HEK293 (cell line): Measurements from ENCODE around the gene C4orf36.

Source experiments
- CTCF ChIA-PET: fragments of 350-600 bp; formaldehyde crosslinking; extraction: SDS; loops from one replicate; lab custom pipeline; 2021; ENCODE audit warnings: antibody characterized with exemption; lab: Yijun Ruan, JAX
- POLR2A ChIA-PET: fragments of 300-600 bp; formaldehyde crosslinking; extraction: SDS; loops from one replicate; lab custom pipeline; 2020; ENCODE audit warnings: antibody characterized with exemption, inconsistent platforms; lab: Yijun Ruan, JAX
- H3K27ac ChIP-seq: fragments of 200-500 bp; sonication (Bioruptor generic); 2 replicates; pipeline ENCODE4 v1.5.1; 2014; ENCODE audit warnings: low read depth, low read length, control low read depth, inconsistent platforms; ENCODE audit errors: extremely low read depth
- H3K36me3 ChIP-seq, 2 experiments: fragments of 200-500 bp in 1 of 2; sonication (Bioruptor generic) in 1 of 2; 1 replicate in 1 of 2; 2 replicates in 1 of 2; pipeline ENCODE4 v1.5.1; 2014 to 2017; ENCODE audit warnings: inconsistent platforms in 2 of 2, low read length in 2 of 2; ENCODE audit not compliant: control insufficient read depth in 2 of 2, insufficient read depth in 1 of 2
- H3K4me1 ChIP-seq: fragments of 200-500 bp; sonication (Bioruptor generic); 2 replicates; pipeline ENCODE4 v1.5.1; 2014; ENCODE audit warnings: mild to moderate bottlenecking, low read length, inconsistent platforms; ENCODE audit not compliant: control insufficient read depth, insufficient read depth
- H3K4me3 ChIP-seq: 2 replicates; pipeline ENCODE4 v1.5.1; 2011; ENCODE audit warnings: low read depth, mild to moderate bottlenecking, control low read depth, low read length, moderate library complexity
- H3K9me3 ChIP-seq: fragments of 200-500 bp; sonication (Bioruptor generic); 2 replicates; pipeline ENCODE4 v1.5.1; 2014; ENCODE audit warnings: low read depth, low read length, inconsistent platforms; ENCODE audit not compliant: control insufficient read depth, insufficient read depth
- BCL11A ChIP-seq: fragments of 450-650 bp; formaldehyde crosslinking; IDR thresholded peaks from 2 replicates; pipeline ENCODE4 v1.5.1; 2016; ENCODE audit warnings: low read depth, missing biosample characterization, missing genetic modification characterization
- GFI1B ChIP-seq: fragments of 450-650 bp; formaldehyde crosslinking; IDR thresholded peaks from 2 replicates; pipeline ENCODE4 v1.5.1; 2016; ENCODE audit warnings: missing biosample characterization, missing genetic modification characterization
- GLIS1 ChIP-seq: fragments of 450-650 bp; formaldehyde crosslinking; IDR thresholded peaks from 2 replicates; pipeline ENCODE4 v1.5.1; 2016; ENCODE audit warnings: missing biosample characterization, missing genetic modification characterization
- GLIS2 ChIP-seq: fragments of 450-650 bp; formaldehyde crosslinking; IDR thresholded peaks from 2 replicates; pipeline ENCODE4 v1.5.1; 2016; ENCODE audit warnings: missing biosample characterization, missing genetic modification characterization
- HOXA7 ChIP-seq: sonication (generic); formaldehyde crosslinking; IDR thresholded peaks from 2 replicates; pipeline ENCODE4 v1.8.1; 2022; ENCODE audit warnings: missing genetic modification reagents, borderline replicate concordance
- KLF10 ChIP-seq: fragments of 450-650 bp; IDR thresholded peaks from 2 replicates; pipeline ENCODE4 v1.5.1; 2018; ENCODE audit warnings: missing biosample characterization, mild to moderate bottlenecking, missing genetic modification characterization
- KLF8 ChIP-seq: fragments of 450-650 bp; formaldehyde crosslinking; IDR thresholded peaks from 2 replicates; pipeline ENCODE4 v1.5.1; 2016; ENCODE audit warnings: missing biosample characterization, missing genetic modification characterization
- MEIS1 ChIP-seq: sonication (generic); formaldehyde crosslinking; IDR thresholded peaks from 2 replicates; pipeline ENCODE4 v1.8.1; 2022; ENCODE audit warnings: missing genetic modification reagents, mild to moderate bottlenecking, borderline replicate concordance
- SCRT2 ChIP-seq: fragments of 450-650 bp; formaldehyde crosslinking; IDR thresholded peaks from 2 replicates; pipeline ENCODE4 v1.5.1; 2016; ENCODE audit warnings: missing biosample characterization, missing genetic modification characterization
- SETDB1 ChIP-seq: IDR thresholded peaks from one replicate; pipeline ENCODE4 v1.6.1; 2017; ENCODE audit warnings: mild to moderate bottlenecking, low read length, moderate library complexity, mixed read lengths; ENCODE audit not compliant: insufficient read length
- YY2 ChIP-seq: fragments of 450-650 bp; formaldehyde crosslinking; IDR thresholded peaks from 2 replicates; pipeline ENCODE4 v1.5.1; 2016; ENCODE audit warnings: missing biosample characterization, missing genetic modification characterization
- ZBTB10 ChIP-seq: fragments of 450-650 bp; formaldehyde crosslinking; IDR thresholded peaks from 2 replicates; pipeline ENCODE4 v1.5.1; 2016; ENCODE audit warnings: missing biosample characterization, missing genetic modification characterization
- ZBTB20 ChIP-seq: fragments of 450-650 bp; formaldehyde crosslinking; IDR thresholded peaks from 2 replicates; pipeline ENCODE4 v1.5.1; 2016; ENCODE audit warnings: missing biosample characterization, missing genetic modification characterization
- ZBTB8A ChIP-seq: fragments of 450-650 bp; formaldehyde crosslinking; IDR thresholded peaks from 2 replicates; pipeline ENCODE4 v1.5.1; 2016; ENCODE audit warnings: missing biosample characterization, missing genetic modification characterization
- ZEB2 ChIP-seq: fragments of 450-650 bp; formaldehyde crosslinking; IDR thresholded peaks from 2 replicates; pipeline ENCODE4 v1.5.1; 2016; ENCODE audit warnings: missing biosample characterization, missing genetic modification characterization
- ZNF114 ChIP-seq: fragments of 450-650 bp; formaldehyde crosslinking; IDR thresholded peaks from 2 replicates; pipeline ENCODE4 v1.5.0; 2017; ENCODE audit warnings: missing biosample characterization, missing genetic modification characterization
- ZNF138 ChIP-seq: fragments of 450-650 bp; formaldehyde crosslinking; IDR thresholded peaks from 2 replicates; pipeline ENCODE4 v1.5.1; 2016; ENCODE audit warnings: missing biosample characterization, missing genetic modification characterization, borderline replicate concordance
- ZNF155 ChIP-seq: fragments of 450-650 bp; formaldehyde crosslinking; IDR thresholded peaks from 2 replicates; pipeline ENCODE4 v1.5.1; 2016; ENCODE audit warnings: missing biosample characterization, missing genetic modification characterization
- ZNF16 ChIP-seq: fragments of 450-650 bp; formaldehyde crosslinking; IDR thresholded peaks from 2 replicates; pipeline ENCODE4 v1.5.1; 2016; ENCODE audit warnings: low read depth, missing biosample characterization, missing genetic modification characterization
- ZNF19 ChIP-seq: fragments of 450-650 bp; formaldehyde crosslinking; IDR thresholded peaks from 2 replicates; pipeline ENCODE4; 2016; ENCODE audit warnings: missing biosample characterization, missing genetic modification characterization, low read depth
- ZNF211 ChIP-seq: fragments of 450-650 bp; formaldehyde crosslinking; IDR thresholded peaks from 2 replicates; pipeline ENCODE4 v1.5.1; 2016; ENCODE audit warnings: low read depth, missing biosample characterization, missing genetic modification characterization
- ZNF24 ChIP-seq: fragments of 450-650 bp; formaldehyde crosslinking; IDR thresholded peaks from 2 replicates; pipeline ENCODE4 v1.5.1; 2016; ENCODE audit warnings: missing biosample characterization, missing genetic modification characterization
- ZNF473 ChIP-seq: fragments of 450-650 bp; formaldehyde crosslinking; IDR thresholded peaks from 2 replicates; pipeline ENCODE4 v1.5.1; 2017; ENCODE audit warnings: missing biosample characterization, missing genetic modification characterization
- ZNF501 ChIP-seq: fragments of 450-650 bp; formaldehyde crosslinking; IDR thresholded peaks from 2 replicates; pipeline ENCODE4 v1.5.1; 2016; ENCODE audit warnings: missing biosample characterization, missing genetic modification characterization
- ZNF555 ChIP-seq: fragments of 450-650 bp; formaldehyde crosslinking; conservative IDR thresholded peaks from 2 replicates; pipeline ENCODE4 v1.5.1; 2017; ENCODE audit warnings: missing biosample characterization, mild to moderate bottlenecking, missing genetic modification characterization, inconsistent platforms
- ZNF571 ChIP-seq: fragments of 450-650 bp; formaldehyde crosslinking; IDR thresholded peaks from 2 replicates; pipeline ENCODE4 v1.5.0; 2017; ENCODE audit warnings: missing biosample characterization, missing genetic modification characterization
- ZNF585B ChIP-seq: fragments of 450-650 bp; formaldehyde crosslinking; IDR thresholded peaks from 2 replicates; pipeline ENCODE4 v1.5.1; 2016; ENCODE audit warnings: missing biosample characterization, missing genetic modification characterization
- ZNF600 ChIP-seq: fragments of 450-650 bp; formaldehyde crosslinking; IDR thresholded peaks from 2 replicates; pipeline ENCODE4 v1.5.1; 2016; ENCODE audit warnings: missing biosample characterization, missing genetic modification characterization
- ZNF624 ChIP-seq: fragments of 450-650 bp; formaldehyde crosslinking; IDR thresholded peaks from 2 replicates; pipeline ENCODE4 v1.5.1; 2017; ENCODE audit warnings: missing biosample characterization, missing genetic modification characterization
- ZNF660 ChIP-seq: fragments of 450-650 bp; IDR thresholded peaks from 2 replicates; pipeline ENCODE4 v1.5.1; 2018; ENCODE audit warnings: missing biosample characterization, mild to moderate bottlenecking, missing genetic modification characterization
- ZNF707 ChIP-seq: fragments of 450-650 bp; formaldehyde crosslinking; IDR thresholded peaks from 2 replicates; pipeline ENCODE4 v1.5.1; 2016; ENCODE audit warnings: missing biosample characterization, missing genetic modification characterization
- ZXDB ChIP-seq: fragments of 450-650 bp; formaldehyde crosslinking; IDR thresholded peaks from 2 replicates; pipeline ENCODE4 v1.5.1; 2016; ENCODE audit warnings: missing biosample characterization, missing genetic modification characterization
- TF ChIP-seq, protein P1 (sequence below): fragments of 450-650 bp; formaldehyde crosslinking; IDR thresholded peaks from 2 replicates; pipeline ENCODE4 v1.5.1; 2016; ENCODE audit warnings: missing biosample characterization, missing genetic modification characterization
- TF ChIP-seq, protein P2 (sequence below): fragments of 450-650 bp; formaldehyde crosslinking; IDR thresholded peaks from 2 replicates; pipeline ENCODE4 v1.5.1; 2016; ENCODE audit warnings: missing biosample characterization, missing genetic modification characterization

Gene C4orf36

GRCh38 chr4:86891762-86892635, at the start of gene C4orf36:
TSS of gene C4orf36 (minus strand) at chr4:86892422. CDS start at chr4:86891520, 902 bp downstream.
- no peaks in the 10 kb centered on the region for H3K4me1 ChIP-seq
- peak within 1 kb of the TSS; percentile 58 for H3K4me3 ChIP-seq
- POLR2A ChIA-PET, result interaction anchor here (0.6 kb wide), 1 partner anchor 173 kb away, joined by 3 read pairs; no protein-coding TSS in a partner anchor
- CTCF ChIA-PET, result interaction anchor here (0.7 to 3.6 kb wide), 5 partner anchors 297 to 1664 kb away, joined by 3 to 29 read pairs (median 3); partner anchors contain the start of gene PTPN13
- H3K27ac ChIP-seq, result peak within 1 kb of the TSS; percentile 91
- no peaks in the 10 kb centered on the region for H3K36me3 ChIP-seq
- no peaks in the 10 kb centered on the region for H3K9me3 ChIP-seq
- TF ChIP-seq GLIS1 (tag by site-specific recombination) (peak; percentile 41; the same call in 1 of the 2 replicates), YY2 (tag by site-specific recombination) (no peak), ZNF571 (tag by site-specific recombination) (no peak), ZNF16 (tag by site-specific recombination) (no peak), ZNF211 (no peak), SCRT2 (no peak), ZNF155 (tag by site-specific recombination) (no peak), ZNF114 (tag by site-specific recombination) (no peak), BCL11A (tag by site-specific recombination) (no peak), ZBTB8A (tag by site-specific recombination) (peak; percentile 82), SETDB1 (no peak), ZXDB (tag by site-specific recombination) (peak; percentile 73), ZNF600 (tag by site-specific recombination) (peak; percentile 99), GLIS2 (tag by site-specific recombination) (peak; percentile 77), ZNF473 (tag by site-specific recombination) (no peak), ZNF585B (tag by site-specific recombination) (no peak), ZNF624 (tag by site-specific recombination) (no peak), KLF8 (tag by site-specific recombination) (peak; percentile 93; the same call in 1 of the 2 replicates), MEIS1 (CRISPR knock-in tag) (no peak), HOXA7 (no peak), ZNF138 (tag by site-specific recombination) (no peak), ZBTB20 (tag by site-specific recombination) (peak; percentile 99), ZNF501 (peak; percentile 55; the same call in 1 of the 2 replicates), ZNF707 (no peak), ZNF660 (tag by site-specific recombination) (peak; percentile 71; the same call in 1 of the 2 replicates), ZNF24 (no peak), KLF10 (0 out of 2 replicates have a peak, but pooled peaks have one; percentile 35), ZNF19 (tag by site-specific recombination) (no peak), ZNF555 (tag by site-specific recombination) (no peak), ZEB2 (tag by site-specific recombination) (peak; percentile 72), GFI1B (no peak), ZBTB10 (tag by site-specific recombination) (no peak)
- TF ChIP-seq, protein P1, sequence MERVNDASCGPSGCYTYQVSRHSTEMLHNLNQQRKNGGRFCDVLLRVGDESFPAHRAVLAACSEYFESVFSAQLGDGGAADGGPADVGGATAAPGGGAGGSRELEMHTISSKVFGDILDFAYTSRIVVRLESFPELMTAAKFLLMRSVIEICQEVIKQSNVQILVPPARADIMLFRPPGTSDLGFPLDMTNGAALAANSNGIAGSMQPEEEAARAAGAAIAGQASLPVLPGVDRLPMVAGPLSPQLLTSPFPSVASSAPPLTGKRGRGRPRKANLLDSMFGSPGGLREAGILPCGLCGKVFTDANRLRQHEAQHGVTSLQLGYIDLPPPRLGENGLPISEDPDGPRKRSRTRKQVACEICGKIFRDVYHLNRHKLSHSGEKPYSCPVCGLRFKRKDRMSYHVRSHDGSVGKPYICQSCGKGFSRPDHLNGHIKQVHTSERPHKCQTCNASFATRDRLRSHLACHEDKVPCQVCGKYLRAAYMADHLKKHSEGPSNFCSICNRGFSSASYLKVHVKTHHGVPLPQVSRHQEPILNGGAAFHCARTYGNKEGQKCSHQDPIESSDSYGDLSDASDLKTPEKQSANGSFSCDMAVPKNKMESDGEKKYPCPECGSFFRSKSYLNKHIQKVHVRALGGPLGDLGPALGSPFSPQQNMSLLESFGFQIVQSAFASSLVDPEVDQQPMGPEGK (tag by site-specific recombination), result peak; percentile 86
- TF ChIP-seq, protein P2, sequence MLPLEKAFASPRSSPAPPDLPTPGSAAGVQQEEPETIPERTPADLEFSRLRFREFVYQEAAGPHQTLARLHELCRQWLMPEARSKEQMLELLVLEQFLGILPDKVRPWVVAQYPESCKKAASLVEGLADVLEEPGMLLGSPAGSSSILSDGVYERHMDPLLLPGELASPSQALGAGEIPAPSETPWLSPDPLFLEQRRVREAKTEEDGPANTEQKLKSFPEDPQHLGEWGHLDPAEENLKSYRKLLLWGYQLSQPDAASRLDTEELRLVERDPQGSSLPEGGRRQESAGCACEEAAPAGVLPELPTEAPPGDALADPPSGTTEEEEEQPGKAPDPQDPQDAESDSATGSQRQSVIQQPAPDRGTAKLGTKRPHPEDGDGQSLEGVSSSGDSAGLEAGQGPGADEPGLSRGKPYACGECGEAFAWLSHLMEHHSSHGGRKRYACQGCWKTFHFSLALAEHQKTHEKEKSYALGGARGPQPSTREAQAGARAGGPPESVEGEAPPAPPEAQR (tag by site-specific recombination), result no peak
